GM12891 (cell line): ENCODE data around the gene SLC35B4.

ENCODE experiments used
- POLR2A ChIP-seq: IDR thresholded peaks from 2 replicates; pipeline ENCODE4 v1.6.1; 2011; ENCODE audit warnings: low read depth, low read length, control low read depth
- POLR2AphosphoS5 ChIP-seq: IDR thresholded peaks from 2 replicates; pipeline ENCODE4 v1.6.1; 2011; ENCODE audit warnings: low read depth, low read length, control low read depth
- POU2F2 ChIP-seq: IDR thresholded peaks from 2 replicates; pipeline ENCODE4 v1.6.1; 2011; ENCODE audit warnings: low read depth, mild to moderate bottlenecking, control low read depth, low read length, moderate library complexity
- SPI1 ChIP-seq: IDR thresholded peaks from 2 replicates; pipeline ENCODE4 v1.6.1; 2011; ENCODE audit warnings: low read depth, low read length, control low read depth
- TAF1 ChIP-seq: IDR thresholded peaks from 2 replicates; pipeline ENCODE4 v1.6.1; 2011; ENCODE audit warnings: low read depth, low read length, control low read depth

- TF ChIP-seq POLR2A (no peak), POLR2AphosphoS5 (no peak), SPI1 (no peak), POU2F2 (no peak), TAF1 (no peak)
Measured at GRCh38 chr7:134318443-134318842, 1.7 kb upstream of the SLC35B4 start.
